A172 (cell line): ENCODE data around the gene PDSS1. TPM values are rescaled to one million over a fixed set of nuclear protein-coding genes. Genes with fewer than 3 reads are reported as not detected.
"Not testable (repeated sequence)": the region's sequence is repeated elsewhere in the genome, so short reads cannot be mapped to it uniquely, and the experiment has no call there.

Source experiments
- DNase-seq: peaks from one replicate; pipeline ENCODE4 v3.0.0-alpha.2; 2015; ENCODE audit warnings: low spot score
- total RNA-seq: library from RNA; depleted of rRNA; stranded (reverse); fragments of >200 nt; shearing (Covaris generic); gene quantifications from 2 replicates; pipeline ENCODE4 v1.2.3, GENCODE V29; 2014; rRNA removed

PDSS1 gene, protein sequence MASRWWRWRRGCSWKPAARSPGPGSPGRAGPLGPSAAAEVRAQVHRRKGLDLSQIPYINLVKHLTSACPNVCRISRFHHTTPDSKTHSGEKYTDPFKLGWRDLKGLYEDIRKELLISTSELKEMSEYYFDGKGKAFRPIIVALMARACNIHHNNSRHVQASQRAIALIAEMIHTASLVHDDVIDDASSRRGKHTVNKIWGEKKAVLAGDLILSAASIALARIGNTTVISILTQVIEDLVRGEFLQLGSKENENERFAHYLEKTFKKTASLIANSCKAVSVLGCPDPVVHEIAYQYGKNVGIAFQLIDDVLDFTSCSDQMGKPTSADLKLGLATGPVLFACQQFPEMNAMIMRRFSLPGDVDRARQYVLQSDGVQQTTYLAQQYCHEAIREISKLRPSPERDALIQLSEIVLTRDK
- 19.2 and 27.5 TPM in 2 replicates for total RNA-seq

DNA sequence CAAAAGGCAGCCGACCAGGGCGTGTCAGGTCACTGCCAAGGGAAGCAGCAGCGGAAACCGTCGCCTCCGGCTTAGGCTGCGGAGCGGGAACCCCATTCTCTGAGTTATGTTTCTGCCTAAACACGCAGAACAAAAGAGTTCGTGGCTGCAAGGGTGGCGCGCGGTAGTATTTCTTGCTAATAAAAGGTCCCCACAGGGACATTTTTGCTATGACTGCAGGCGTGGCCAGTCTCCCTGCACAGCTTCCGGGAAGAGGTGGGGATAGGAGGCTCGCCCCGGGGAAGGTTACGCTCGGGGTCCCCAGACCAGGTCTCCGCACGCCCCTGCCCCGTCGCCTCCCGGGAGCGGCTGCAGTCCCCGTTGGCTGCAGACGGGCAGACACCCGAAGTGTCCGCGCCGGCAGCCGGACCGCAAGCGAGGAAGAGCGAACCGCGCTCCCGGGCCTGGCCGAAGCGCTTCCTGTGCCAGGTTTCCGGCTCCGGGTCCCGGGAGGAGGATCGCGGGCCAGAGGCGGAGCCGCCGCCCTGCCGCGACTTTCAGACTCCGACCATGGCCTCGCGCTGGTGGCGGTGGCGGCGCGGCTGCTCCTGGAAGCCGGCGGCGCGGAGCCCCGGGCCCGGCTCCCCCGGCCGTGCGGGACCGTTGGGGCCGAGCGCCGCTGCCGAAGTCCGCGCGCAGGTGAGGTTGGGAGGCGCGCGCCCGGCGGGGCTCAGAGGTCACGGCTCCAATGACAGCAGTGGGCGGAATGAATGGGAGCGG, at the start of gene PDSS1:
Gene PDSS1 (plus strand): TSS at position 539 of the 759 bp plus-strand sequence. CDS start 11 bp downstream, at position 550.
- DNase-seq = peak; percentile 42

DNA sequence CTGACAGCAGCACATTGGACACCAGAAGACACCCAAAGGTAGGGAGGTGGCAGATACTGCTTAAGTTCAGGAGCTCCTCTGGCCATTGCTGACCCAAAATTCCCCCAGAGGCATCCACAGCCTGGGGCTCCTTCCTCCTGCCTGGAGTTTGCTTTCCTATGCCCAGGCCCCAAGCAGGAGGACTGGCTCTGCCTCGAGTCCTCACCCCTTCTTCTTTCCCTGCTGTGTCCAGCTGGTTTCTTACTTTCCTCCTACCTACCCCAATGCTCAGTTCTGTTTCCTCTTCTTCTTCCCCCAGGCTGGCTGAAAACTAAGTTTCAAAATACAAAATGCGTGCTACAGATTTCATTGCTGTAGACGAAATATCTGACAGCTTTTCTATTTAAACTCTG, 49.3 kb upstream of the PDSS1 start:
- not testable (repeated sequence) for DNase-seq

DNA sequence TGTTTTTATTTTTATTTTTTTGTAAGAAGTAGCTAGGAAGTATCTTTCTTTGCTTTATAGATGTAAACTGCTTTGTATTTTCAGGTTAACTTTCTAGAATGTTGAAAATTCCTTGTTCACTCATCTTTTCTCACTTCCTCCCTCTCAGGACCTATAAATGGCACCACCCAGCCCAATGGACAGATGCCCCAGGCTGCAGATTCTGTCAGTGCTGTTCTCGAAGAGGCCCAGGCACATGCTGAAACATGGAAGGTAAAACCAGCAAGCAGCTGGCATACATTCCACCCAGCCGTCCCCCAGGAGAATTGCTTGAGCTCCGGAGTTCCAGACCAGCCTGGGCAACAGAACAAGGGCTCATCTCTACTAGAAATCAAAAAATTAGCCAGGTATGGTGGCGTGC, 47.1 kb upstream of the PDSS1 start:
- DNase-seq = no peak

DNA sequence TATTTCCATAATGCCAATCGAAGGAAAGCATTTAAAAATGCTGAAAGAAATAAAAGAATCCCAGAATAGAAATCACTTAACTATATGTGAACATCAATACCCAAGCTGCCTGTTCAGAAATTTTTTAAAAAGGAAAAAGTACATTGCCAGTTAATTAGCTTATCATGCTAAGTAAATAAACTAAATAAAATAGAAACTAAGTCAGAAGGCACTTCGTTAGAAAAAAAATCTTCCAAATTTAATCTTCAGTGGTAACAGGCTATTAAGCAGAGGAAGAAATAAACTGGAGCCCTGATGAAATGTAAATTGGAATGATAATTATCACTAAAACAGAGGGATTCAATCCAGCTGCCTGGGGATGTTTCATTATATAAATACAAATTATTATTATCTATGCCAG, 46.0 kb upstream of the PDSS1 start:
- not testable (repeated sequence) for DNase-seq

DNA sequence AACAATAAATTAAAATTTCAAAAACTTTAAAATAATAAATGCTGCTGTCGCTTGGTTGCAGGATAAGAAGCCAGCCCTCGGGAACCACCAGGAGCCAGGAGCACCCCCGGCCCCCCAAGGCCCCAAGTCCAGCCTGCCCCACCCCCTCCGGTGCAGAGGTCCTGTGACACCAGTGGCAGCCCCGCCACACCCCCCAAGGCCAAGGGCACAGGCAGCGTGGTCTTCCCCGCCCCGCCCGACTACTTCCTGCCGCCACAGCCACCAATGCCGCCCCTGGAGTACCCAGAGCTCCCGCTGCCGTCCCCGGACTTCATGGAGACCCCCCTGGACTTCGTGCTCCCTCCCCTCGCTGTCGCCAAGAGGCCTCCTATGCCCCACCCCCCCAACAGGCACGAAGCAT, 44.5 kb upstream of the PDSS1 start:
- DNase-seq = no peak

DNA sequence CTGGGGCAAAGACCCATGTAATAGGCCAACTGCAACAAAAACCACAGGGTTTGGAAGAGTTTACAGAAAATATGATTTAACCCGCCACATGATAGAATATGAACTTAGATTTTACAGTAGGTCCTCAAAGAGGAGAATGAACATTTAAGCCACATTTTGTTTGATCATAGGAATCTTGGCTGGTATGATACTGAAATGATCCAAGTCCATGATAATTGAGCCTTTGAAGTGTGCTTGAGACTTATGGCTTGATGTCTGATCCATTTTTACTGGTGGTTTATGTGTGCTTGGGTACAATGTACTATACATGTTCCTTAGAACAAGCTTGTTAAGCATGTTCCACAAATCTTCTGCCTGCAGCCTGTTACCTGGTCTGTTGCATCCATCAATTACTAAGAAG, 41.8 kb upstream of the PDSS1 start:
- DNase-seq = no peak

DNA sequence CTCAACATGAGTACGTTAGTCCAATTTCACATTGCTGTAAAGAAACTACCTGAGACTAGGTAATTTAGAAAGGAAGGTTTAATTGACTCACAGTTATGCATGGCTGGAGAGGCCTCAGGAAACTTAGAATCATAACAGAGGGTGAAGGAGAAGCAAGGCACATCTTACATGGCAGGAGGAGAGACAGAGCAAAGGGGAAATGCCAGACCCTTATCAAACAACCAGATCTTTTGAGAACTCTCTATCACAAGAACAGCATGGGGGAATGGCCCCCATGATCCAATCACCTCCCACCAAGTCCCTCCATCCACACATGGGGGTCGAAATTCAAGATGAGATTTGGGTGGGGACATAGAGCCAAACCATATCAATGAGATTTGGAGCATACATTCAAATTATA, 34.6 kb upstream of the PDSS1 start:
- no peak for DNase-seq

DNA sequence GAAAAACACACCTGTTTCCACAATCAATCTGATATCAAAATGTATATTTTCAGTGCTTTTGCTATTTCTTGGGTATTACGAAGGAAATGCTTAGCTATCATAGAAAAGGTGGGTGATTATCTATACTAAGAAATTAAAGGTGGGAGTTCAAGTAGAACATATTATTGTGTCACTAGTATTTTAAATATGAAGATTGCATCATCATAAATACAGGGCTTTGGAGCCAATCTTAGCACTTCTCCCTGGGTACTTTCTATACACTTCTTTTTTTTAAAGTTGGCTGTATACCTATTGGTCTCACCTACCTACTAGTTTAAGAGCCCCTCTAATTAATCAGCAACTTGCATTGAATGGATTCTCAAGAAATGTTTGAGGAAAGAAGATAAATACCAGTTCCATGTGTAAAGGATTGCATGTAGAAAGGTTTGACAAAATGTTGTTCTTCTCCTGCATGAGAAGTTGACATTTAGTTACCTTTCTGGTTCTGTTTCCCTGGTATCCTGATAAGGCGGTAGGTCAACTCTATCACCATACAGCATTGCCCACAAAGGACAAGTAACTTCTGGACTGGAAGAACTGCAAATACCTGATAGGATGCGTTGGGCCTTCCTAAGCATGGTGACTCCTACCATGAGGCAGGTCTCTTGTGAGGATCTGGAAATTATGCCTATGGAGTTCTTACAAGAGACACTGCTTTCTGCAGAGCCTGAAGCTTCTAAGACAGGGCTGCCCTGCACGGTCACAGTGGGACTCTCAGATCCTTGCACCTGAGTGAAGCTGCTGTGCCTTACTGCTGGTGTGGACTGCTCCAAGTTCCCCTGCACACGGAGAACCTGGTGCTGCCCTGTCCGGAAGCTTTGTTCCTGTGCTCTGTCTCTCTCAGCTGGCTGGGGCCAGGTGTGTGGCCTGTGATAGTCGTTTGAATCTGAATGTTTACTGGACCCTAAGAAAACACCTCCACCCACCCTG, 32.1 kb upstream of the PDSS1 start:
- DNase-seq = no peak

DNA sequence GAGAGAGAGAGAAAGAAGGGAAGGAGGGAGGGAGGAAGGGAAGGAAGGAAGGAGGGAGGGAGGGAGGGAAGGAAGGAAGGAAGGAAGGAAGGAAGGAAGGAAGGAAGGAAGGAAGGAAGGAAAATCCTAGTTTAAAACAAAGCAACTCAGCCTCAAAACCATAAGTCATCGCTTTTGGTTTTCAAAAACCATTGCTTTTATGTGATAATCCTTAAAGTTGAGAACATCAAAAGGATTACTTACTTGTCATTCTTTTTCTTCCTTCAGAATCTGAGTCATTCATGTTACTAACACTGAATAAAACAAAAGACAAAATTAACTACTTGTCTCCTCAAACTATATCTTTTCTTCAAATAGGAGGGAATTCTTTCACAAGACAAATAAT, 21.6 kb upstream of the PDSS1 start:
- no peak for DNase-seq

DNA sequence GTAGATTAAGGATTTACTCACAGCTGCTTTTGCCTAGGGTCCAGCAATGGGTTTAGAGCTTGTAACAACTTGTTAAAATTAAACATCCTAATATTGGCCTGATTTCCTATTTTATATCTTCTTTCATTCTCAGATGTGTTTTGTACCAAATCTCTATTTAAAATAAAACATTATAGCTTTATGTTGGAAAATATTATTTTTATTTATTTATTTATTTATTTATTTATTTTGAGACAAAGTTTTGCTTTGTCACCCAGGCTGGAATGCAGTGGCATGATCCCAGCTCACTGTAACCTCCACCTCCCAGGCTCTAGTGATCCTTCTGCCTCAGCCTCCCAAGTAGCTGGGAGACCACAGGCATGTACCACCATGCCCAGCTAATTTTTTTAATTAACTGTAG, 17.9 kb upstream of the PDSS1 start:
- no peak for DNase-seq

DNA sequence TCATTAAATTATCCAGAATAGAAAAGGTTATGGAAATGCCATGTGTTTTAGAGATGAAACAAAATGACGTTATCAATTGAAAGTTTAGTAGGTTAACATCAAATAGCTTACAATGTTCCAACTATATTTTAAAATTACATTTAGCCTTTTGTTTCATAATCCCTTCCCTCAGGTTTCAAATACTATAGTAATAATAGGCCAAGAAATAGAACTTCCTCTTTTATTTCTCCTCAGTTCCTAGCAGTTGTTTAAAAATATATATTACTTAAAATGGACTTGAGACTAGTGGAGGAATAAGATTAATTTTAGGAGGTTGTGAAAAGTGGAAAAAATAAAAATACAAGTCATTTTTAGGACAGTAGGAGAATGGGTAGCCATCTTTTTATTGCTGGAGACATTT, 16.4 kb upstream of the PDSS1 start:
- DNase-seq = no peak

DNA sequence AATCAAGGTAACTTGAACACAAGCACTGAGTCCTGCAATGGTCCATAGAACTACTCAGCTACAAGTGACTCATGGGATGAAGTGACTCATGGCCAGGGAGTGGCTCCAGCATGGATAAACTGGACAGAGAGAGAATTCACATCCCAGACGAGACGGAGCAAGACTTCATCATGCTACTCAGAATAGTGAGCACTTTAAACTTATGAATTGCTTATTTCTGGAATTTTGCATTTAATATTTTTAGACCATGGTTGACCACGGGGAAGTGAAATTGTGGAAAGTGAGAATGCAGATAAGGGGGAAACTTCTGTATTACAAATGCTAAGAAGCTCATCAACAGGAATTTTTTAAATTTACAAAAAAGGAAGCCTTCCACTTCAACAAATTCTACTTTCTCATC, 15.5 kb upstream of the PDSS1 start:
- peak; percentile 57 for DNase-seq

DNA sequence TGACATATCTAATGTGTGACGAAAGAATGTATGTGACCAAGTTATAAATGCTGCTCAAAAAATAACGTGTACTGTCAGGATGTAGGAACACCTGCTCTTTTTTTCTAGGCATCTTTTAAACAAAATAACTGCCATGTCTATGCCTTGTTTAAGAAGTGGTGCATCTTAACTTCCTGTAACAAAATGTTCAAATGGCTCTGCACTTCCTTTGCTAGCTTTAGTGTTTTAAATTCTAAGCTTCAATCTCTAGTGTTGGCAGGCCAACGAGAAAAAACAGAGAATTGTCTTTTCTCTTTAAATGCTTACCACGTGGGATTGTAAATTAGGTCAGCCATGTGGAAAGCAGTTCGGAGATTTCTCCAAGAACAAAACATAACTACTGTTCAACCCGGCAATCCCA, 14.6 kb upstream of the PDSS1 start:
- DNase-seq = no peak

DNA sequence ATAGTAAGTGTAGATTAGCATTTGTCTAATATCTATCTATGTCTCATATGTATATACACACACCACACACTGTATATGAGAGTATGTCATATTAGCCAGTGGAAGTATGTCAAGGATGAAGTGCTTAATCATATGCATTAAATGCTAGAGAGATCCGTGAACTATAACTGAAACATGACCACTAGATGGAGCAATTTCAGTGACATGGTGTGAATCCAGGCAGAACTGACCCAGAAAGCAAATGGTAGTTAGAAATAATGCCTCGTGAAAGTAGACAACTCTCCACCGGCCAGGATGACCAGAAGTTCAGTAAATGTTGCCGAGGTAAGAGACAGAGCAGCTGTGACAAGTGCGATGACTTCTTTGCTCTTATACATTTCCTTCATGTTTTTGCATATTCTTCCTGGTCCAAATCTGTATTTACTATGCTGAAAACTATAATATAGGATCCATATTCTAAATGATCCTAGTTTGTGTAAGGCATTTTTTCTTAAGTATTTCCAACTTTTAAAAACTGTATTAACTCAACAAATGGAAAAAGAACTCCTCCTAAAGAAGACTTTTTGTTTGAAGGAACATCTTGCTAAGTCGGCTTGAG, 12.7 kb upstream of the PDSS1 start:
- peak; percentile 55 for DNase-seq

DNA sequence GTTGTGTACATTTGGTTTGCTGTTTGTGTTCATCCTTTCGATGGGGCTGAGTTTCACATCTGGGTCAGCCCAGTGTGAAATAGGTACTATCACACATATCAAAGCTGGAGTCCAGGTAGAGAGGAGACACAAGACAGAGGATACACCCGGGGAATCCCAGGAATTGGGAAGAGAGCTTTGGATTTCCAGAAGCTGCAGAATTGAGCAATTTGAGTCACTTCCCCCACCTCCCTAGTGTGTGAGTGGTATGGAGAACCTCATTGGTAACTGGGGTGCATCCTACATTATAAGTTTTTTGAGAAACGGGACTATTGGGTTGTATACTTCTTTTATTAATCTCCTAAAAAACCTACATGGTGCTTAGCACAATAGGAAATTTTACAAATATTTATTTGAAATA, 12.1 kb upstream of the PDSS1 start:
- no peak for DNase-seq

DNA sequence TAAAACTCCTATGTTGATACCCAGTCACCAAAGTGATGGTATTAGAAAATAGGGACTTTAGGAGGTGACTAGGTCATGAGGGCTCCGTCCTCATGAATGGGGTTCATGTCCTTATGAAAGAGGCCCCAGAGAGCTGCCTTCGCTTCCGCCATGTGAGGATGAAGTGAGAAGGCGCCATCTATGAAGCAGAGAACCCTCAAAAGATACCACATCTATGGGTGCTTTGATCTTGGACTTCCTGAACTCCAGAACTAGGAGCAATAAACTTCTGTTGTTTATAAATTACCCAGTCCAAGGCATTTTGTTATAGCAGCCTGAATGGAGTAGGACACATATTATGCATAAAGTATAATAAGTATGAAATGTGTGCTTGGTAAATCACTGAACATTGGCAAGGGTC, 8.1 kb upstream of the PDSS1 start:
- no peak for DNase-seq

DNA sequence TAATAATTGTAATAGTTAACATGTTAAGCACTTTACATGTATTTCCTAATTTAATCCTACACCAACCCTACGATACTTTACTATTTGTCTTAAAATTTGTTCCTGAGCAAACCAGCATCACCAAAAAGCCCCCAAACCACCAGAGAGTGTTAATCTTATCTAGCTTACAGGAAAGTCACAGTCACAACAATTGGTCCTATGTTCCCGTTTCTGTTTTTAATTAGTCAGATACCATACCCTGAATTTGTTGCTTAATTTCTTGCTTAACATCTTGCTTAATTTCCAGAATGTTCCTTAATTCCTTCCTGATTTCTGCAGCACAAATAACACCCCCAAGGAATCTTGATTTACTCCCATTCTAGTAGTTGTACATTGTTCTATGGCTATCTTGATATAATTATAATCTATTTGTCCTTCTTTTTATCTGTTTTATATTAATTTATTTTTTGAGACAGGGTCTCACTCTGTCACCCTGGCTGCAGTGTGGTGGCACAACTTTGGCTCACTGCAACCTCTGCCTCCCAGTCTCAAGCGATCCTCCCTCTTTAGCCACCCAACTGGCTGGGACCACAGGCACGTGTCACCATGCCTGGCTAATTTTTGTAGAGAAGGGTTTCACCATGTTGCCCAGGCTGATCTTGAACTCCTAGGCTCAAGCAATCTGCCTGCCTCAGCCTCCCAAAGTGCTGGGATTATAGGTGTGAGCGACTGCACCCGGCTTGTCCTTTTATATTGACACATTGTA, 6.6 kb upstream of the PDSS1 start:
- DNase-seq = no peak

DNA sequence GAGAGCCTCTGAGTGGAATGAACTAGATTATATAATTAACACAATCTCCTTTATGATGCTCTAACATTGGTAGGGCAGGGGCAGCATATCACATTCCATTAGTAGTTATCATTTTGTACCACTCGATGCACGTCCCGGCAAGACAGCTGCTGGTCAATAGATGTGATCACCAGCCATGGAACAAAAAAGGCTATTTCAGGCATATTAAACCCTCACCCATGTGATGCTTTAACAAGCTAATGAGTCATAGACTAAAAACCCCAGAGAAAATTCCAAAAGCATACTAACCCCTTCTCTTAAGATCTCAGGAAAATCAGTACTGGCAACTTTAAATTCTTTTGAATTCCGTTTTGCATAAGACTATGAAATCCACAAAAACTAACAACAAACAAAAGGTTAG, 3.0 kb upstream of the PDSS1 start:
- DNase-seq = peak; percentile 16

DNA sequence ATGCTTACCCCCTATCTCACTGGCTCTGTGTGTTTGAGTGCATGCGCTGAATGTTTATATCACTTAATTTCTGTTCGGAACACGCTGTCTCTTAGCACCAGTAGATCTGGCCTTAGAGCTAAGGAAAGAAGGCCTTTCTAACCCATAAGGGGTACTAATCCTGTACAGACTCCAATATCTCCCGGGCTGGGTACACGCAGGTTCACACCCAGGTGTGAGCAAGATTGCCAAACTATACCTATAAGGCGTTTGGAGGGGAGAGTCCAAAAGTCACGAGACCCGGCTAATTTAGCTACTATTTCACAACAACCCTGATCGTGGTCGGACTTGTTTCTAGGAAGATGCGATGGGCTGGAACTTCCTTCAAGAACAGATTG, 727 bp upstream of the PDSS1 start:
- DNase-seq = no peak

DNA sequence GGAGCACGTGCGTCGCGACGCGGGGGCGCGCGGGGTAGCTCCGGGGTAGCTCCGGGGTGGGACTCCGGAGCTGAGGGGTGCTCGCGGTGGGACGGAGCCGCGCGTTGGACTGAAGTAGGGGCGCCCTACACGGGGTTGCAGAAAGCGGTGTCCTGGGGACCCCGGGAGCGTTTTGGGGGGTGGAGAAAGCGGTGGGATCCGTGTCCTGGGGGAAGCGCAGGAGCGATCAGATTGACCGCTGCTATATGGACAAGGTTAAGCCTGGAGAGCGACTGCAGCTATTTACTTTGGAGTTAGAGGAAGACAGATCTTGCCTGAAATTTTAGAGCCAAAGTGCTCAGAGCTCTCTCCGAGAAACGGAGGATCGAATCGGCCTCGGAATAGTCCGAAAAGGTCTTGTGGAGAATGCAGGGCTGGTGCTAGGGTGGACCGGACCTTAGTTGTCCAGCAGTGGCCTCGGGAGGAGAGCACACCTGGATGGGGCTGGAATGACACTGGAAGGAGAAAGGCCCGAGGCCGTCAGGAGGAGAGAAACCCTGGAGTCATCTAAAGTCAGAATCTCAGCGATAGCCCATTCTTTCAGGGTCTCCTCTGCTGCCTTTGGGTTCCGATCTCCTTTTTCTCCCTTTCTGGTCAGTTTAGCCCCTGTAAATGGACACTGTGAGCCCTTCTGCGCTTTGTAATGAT, 564 bp downstream of the PDSS1 start:
- no peak for DNase-seq
